Neutrophil (primary cell): ENCODE results near the gene PRAF2.

ENCODE experiments used
- H3K27ac ChIP-seq: fragments of 200-600 bp; sonication (generic); 2 replicates; pipeline ENCODE4 v1.5.1; 2016; ENCODE audit warnings: mild to moderate bottlenecking, moderate library complexity
- H3K27me3 ChIP-seq: fragments of 200-600 bp; sonication (generic); 2 replicates; pipeline ENCODE4 v1.6.0; 2016; ENCODE audit warnings: mild to moderate bottlenecking
- H3K36me3 ChIP-seq: fragments of 200-600 bp; sonication (generic); 2 replicates; pipeline ENCODE4 v1.5.1; 2017
- H3K4me1 ChIP-seq, 2 experiments: fragments of 200-600 bp in 1 of 2; sonication (generic) in 1 of 2; 1 replicate in 1 of 2; 2 replicates in 1 of 2; pipeline versions ENCODE4 v1.5.1 to v1.6.1; 2013 to 2016; ENCODE audit warnings: low read depth in 1 of 2, low read length in 1 of 2, mild to moderate bottlenecking in 1 of 2, moderate library complexity in 1 of 2; ENCODE audit not compliant: control insufficient read depth in 1 of 2, insufficient read depth in 1 of 2
- H3K4me3 ChIP-seq, 2 experiments: fragments of 200-600 bp in 1 of 2; sonication (generic) in 1 of 2; 1 replicate in 1 of 2; 2 replicates in 1 of 2; pipeline ENCODE4 v1.5.1; 2013 to 2016; ENCODE audit warnings: low read depth in 1 of 2, low read length in 1 of 2, mild to moderate bottlenecking in 1 of 2, moderate library complexity in 1 of 2
- H3K9me3 ChIP-seq: fragments of 200-600 bp; sonication (generic); 2 replicates; pipeline ENCODE4 v1.5.1; 2016
- TF ChIP-seq, protein P1 (sequence below): fragments of 200-600 bp; sonication (generic); IDR thresholded peaks from 2 replicates; pipeline ENCODE4 v1.5.1; 2016; ENCODE audit warnings: antibody characterized with exemption

The PRAF2 gene

DNA sequence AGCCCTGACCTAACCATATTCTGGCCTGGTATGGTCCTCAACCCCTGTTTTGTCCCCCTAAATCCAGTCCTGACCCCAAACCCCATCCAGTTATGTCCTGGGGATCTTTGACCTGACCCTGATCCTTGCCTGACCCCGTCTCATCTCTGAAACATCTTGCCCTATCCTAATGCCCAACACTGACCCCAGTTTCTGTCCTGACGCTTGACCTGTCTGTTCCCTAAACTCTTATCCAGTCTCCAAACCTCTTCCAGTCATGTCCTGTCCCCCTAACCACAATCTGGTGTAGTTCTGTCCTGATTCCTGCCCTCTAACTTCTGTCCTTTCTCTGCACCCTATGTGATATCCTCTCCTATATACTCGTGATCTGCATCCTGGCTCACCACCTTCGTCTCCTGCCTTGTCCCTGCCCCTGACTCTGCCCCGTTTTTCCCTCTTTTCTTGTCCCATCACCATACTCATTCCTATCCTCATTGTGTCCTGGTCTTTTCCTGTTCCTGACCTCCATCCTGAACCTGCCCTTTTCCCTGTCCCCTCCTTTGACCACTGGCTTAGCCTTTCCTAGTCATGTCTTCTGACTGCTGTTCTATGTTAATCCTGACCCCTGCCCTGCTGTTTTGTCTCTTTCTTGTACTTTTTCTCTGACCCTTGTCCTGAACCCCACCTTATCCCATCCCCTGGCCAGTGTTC, 19.6 kb downstream of the PRAF2 start:
- Histone ChIP-seq H3K27ac (peak overlapping the region; percentile 89), H3K27me3 (no peaks in the 10 kb centered on the region), H3K4me3 (peak overlapping the region; percentile 55 to 66), H3K36me3 (no peaks in the 10 kb centered on the region), H3K4me1 (no peaks in the 10 kb centered on the region), H3K9me3 (no peaks in the 10 kb centered on the region)
- TF ChIP-seq, protein P1, sequence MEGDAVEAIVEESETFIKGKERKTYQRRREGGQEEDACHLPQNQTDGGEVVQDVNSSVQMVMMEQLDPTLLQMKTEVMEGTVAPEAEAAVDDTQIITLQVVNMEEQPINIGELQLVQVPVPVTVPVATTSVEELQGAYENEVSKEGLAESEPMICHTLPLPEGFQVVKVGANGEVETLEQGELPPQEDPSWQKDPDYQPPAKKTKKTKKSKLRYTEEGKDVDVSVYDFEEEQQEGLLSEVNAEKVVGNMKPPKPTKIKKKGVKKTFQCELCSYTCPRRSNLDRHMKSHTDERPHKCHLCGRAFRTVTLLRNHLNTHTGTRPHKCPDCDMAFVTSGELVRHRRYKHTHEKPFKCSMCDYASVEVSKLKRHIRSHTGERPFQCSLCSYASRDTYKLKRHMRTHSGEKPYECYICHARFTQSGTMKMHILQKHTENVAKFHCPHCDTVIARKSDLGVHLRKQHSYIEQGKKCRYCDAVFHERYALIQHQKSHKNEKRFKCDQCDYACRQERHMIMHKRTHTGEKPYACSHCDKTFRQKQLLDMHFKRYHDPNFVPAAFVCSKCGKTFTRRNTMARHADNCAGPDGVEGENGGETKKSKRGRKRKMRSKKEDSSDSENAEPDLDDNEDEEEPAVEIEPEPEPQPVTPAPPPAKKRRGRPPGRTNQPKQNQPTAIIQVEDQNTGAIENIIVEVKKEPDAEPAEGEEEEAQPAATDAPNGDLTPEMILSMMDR, result no peak

GRCh38 chrX:49053223-49054072, 20.4 kb downstream of the PRAF2 start:
- TF ChIP-seq, protein P1, result no peak
- Histone ChIP-seq H3K9me3 (no peaks in the 10 kb centered on the region), H3K27me3 (no peaks in the 10 kb centered on the region), H3K27ac (peak overlapping the region; percentile 89), H3K4me1 (no peaks in the 10 kb centered on the region), H3K36me3 (no peaks in the 10 kb centered on the region), H3K4me3 (peak overlapping the region; percentile 55 to 66)

- Histone ChIP-seq H3K27ac (peak overlapping the region; percentile 98), H3K4me3 (peak overlapping the region; percentile 57 to 61)
- TF ChIP-seq, protein P1, result no peak
Measured at GRCh38 chrX:49043987-49044281, 29.9 kb downstream of the PRAF2 start.

GRCh38 chrX:49043220-49043986, 30.4 kb downstream of the PRAF2 start, which contains the start of gene TFE3:
Gene TFE3 (minus strand): TSS chrX:49043357. CDS start chrX:49043226, 131 bp downstream.
- Histone ChIP-seq H3K4me3 (peak within 1 kb of the TSS; percentile 71 to 93), H3K27me3 (no peaks in the 10 kb centered on the region), H3K27ac (peak within 1 kb of the TSS; percentile 98), H3K9me3 (no peaks in the 10 kb centered on the region), H3K36me3 (peaks cover 17% of the 10 kb centered on the region), H3K4me1 (peaks cover 28 to 45% of the 10 kb centered on the region in 2 experiments)
- TF ChIP-seq, protein P1, result peak; percentile 67

More at GRCh38 chrX:49043987-49044281, 29.9 kb downstream of the PRAF2 start:
- no peaks in the 10 kb centered on the region for H3K27me3 ChIP-seq
- peaks cover 24 to 40% of the 10 kb centered on the region in 2 experiments for H3K4me1 ChIP-seq
- H3K9me3 ChIP-seq, result no peaks in the 10 kb centered on the region
- H3K36me3 ChIP-seq, result peaks cover 12% of the 10 kb centered on the region

DNA sequence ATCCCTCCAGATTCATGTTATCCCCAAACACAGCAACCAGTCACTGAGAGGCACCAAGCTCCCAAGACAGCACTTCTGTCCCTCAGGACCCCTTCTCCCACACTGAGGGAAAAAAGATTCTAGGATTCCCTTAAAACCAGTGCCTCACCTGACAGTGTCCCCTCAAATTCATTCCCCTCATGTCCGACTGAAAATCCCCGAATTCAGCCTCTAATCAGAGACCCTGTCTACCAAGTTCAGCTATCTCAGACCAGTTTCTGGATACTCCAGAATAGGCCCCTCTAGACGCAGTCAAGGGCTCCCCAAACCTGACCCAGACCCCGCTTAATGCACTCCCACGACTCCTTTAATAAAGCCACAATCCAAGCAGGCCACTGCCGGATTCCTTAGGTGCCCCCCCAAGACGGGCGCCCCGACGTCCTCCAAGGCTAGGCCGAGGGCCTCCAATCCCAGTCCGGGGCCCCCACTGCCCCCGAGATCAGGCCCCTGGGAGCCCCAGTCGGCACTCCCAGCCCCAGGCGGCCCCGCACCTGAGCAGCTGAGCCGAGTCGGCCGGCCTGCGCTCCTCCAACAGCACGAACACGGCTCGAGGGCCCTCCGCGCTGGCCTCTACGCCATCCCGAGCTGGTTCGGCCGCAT, 31.1 kb downstream of the PRAF2 start:
- Histone ChIP-seq H3K9me3 (no peaks in the 10 kb centered on the region), H3K4me1 (peaks cover 28 to 49% of the 10 kb centered on the region in 2 experiments), H3K36me3 (peaks cover 24% of the 10 kb centered on the region), H3K27ac (peak overlapping the region; percentile 98), H3K27me3 (no peaks in the 10 kb centered on the region), H3K4me3 (peak overlapping the region; percentile 71 to 93)
- TF ChIP-seq, protein P1, result no peak
